DOHH2 (cell line): ENCODE results near the gene PDE4D.

Source experiments
- CTCF ChIP-seq: fragments of 200-600 bp; sonication (generic); IDR thresholded peaks from one replicate; pipeline ENCODE4 v1.5.1; 2014; ENCODE audit warnings: antibody characterized with exemption, mild to moderate bottlenecking, low read depth, low read length; ENCODE audit not compliant: poor library complexity, severe bottlenecking
- EZH2phosphoT487 ChIP-seq: fragments of 200-600 bp; sonication (generic); IDR thresholded peaks from 2 replicates; pipeline ENCODE4 v1.6.1; 2017; ENCODE audit warnings: borderline replicate concordance, mild to moderate bottlenecking, antibody characterized with exemption, low read length, moderate library complexity, mixed read lengths

- TF ChIP-seq CTCF (no peak), EZH2phosphoT487 (no peak)
Observed at GRCh38 chr5:59767681-59768151, 125.8 kb downstream of the PDE4D start.
